K562 (cell line): Measurements from ENCODE around the gene NRXN2. TPM values are rescaled to one million over a fixed set of nuclear protein-coding genes. Genes with fewer than 3 reads are reported as not detected.

Source experiments
- GABPB2 ChIP-seq: fragments of 250-450 bp; sonication (Bioruptor Pico); conservative IDR thresholded peaks from 2 replicates; pipeline ENCODE4 v1.5.1; 2021; ENCODE audit warnings: mild to moderate bottlenecking
- GTF2F1 ChIP-seq: IDR thresholded peaks from 2 replicates; pipeline ENCODE4 v1.6.1; 2011; ENCODE audit warnings: low read depth, low read length, improper control_type of control experiment
- KAT2B ChIP-seq: IDR thresholded peaks from one replicate; pipeline ENCODE4 v1.6.1; 2012; ENCODE audit warnings: low read depth, mild to moderate bottlenecking, control low read depth, inconsistent platforms, low read length, moderate library complexity
- KDM4B ChIP-seq, 2 experiments: fragments of 450-650 bp in 1 of 2; sonication (generic) in 1 of 2; IDR thresholded peaks; 2 replicates each; pipeline ENCODE4 v1.6.1; 2016 to 2017; ENCODE audit warnings: borderline replicate concordance in 2 of 2, antibody characterized with exemption in 1 of 2, low read depth in 1 of 2, mild to moderate bottlenecking in 1 of 2
- NCOA1 ChIP-seq: fragments of 450-650 bp; IDR thresholded peaks from 2 replicates; pipeline ENCODE4 v1.6.1; 2016; ENCODE audit warnings: low read depth
- PHB ChIP-seq: fragments of 250-450 bp; sonication (Bioruptor Pico); IDR thresholded peaks from 2 replicates; pipeline ENCODE4 v1.5.0; 2021
- SPI1 ChIP-seq: IDR thresholded peaks from 2 replicates; pipeline ENCODE4 v1.6.1; 2011; ENCODE audit warnings: low read depth, low read length, control low read depth, borderline replicate concordance
- SUPT5H ChIP-seq: fragments of 450-650 bp; IDR thresholded peaks from 2 replicates; pipeline ENCODE4 v1.6.1; 2016
- ZNF24 ChIP-seq: fragments of 450-650 bp; IDR thresholded peaks from 2 replicates; pipeline ENCODE4 v1.6.1; 2016
- polyA plus RNA-seq, 8 experiments: library from polyadenylated mRNA; depleted of rRNA in 4 of 8; stranded (reverse) in 5 of 8; unstranded in 3 of 8; fragments of >200 nt; fragmentation: Nextera tagmentation in 2 of 8; fragmentation: Illumina TruSeq in 1 of 8; extraction: Ambion mirVana in 2 of 8; extraction: Trizol in 1 of 8; gene quantifications; 2 replicates each; pipeline versions ENCODE4 v1.2.1 to v1.2.3, GENCODE V29; 2011 to 2014; ENCODE audit warnings: inconsistent platforms in 1 of 8, missing spikeins in 1 of 8
- total RNA-seq, 7 experiments: library from RNA; depleted of rRNA in 6 of 7; stranded (reverse); fragments of >200 nt in 6 of 7; fragmentation: Illumina TruSeq in 2 of 7; extraction: Trizol in 2 of 7; gene quantifications; 2 replicates each; pipeline versions ENCODE4 v1.2.1 to v1.2.3, GENCODE V29; 2011 to 2021; ENCODE audit warnings: low replicate concordance in 1 of 7
- TF ChIP-seq, protein P1 (sequence below): fragments of 200-600 bp; sonication (generic); IDR thresholded peaks from one replicate; pipeline ENCODE4 v1.6.1; 2012; ENCODE audit warnings: mild to moderate bottlenecking, low read depth, low read length, inconsistent platforms
- TF ChIP-seq, protein P2 (sequence below): fragments of 450-650 bp; IDR thresholded peaks from 2 replicates; pipeline ENCODE4 v1.6.1; 2014; ENCODE audit warnings: low read depth, mild to moderate bottlenecking, moderate library complexity, borderline replicate concordance
- TF ChIP-seq, protein P3 (sequence below): fragments of 250-450 bp; sonication (Bioruptor Pico); IDR thresholded peaks from 2 replicates; pipeline ENCODE4 v1.4.0; 2020

The NRXN2 gene
- total and polyA plus RNA-seq, 9 of the 15 experiments (the other 6 are each of a cell fraction or from before 2014, with no cell fraction given): 0.07 to 0.47 (median 0.15) TPM; not detected in 4

DNA sequence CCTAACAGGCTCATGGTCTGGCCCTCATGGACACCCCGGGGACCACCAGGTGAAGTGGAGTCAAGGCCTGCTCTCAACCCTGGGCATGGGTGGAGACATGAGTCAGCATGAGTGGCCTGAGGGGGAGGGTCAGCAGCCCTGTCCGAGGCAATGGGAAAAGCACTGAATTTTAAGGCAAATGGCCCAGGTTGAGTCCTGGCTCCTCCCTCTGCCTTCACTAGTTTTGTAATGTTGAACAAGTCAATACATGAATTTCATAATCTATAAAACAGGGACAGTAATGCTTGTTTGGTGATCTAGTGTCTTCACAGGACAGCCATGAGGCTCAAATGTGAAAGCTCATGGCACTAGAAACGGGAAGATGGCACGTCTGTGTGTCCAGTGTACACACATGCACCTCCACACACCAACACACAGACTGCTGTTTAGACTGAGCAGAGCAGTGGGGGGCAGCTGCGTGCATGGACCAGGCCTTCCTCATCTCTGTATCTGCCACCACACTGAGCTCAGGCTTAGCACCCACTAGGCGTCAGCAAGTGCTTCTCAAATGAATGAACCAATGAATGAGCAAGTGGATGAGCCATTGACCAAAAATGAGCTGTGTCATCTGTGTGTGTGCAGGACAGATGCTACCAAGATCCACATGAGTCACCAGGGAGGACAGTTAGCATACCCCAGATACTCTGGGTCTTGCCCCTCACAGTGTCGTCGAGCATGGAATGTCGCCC is 63.4 kb downstream of the NRXN2 start (continued):
- TF ChIP-seq, protein P1, sequence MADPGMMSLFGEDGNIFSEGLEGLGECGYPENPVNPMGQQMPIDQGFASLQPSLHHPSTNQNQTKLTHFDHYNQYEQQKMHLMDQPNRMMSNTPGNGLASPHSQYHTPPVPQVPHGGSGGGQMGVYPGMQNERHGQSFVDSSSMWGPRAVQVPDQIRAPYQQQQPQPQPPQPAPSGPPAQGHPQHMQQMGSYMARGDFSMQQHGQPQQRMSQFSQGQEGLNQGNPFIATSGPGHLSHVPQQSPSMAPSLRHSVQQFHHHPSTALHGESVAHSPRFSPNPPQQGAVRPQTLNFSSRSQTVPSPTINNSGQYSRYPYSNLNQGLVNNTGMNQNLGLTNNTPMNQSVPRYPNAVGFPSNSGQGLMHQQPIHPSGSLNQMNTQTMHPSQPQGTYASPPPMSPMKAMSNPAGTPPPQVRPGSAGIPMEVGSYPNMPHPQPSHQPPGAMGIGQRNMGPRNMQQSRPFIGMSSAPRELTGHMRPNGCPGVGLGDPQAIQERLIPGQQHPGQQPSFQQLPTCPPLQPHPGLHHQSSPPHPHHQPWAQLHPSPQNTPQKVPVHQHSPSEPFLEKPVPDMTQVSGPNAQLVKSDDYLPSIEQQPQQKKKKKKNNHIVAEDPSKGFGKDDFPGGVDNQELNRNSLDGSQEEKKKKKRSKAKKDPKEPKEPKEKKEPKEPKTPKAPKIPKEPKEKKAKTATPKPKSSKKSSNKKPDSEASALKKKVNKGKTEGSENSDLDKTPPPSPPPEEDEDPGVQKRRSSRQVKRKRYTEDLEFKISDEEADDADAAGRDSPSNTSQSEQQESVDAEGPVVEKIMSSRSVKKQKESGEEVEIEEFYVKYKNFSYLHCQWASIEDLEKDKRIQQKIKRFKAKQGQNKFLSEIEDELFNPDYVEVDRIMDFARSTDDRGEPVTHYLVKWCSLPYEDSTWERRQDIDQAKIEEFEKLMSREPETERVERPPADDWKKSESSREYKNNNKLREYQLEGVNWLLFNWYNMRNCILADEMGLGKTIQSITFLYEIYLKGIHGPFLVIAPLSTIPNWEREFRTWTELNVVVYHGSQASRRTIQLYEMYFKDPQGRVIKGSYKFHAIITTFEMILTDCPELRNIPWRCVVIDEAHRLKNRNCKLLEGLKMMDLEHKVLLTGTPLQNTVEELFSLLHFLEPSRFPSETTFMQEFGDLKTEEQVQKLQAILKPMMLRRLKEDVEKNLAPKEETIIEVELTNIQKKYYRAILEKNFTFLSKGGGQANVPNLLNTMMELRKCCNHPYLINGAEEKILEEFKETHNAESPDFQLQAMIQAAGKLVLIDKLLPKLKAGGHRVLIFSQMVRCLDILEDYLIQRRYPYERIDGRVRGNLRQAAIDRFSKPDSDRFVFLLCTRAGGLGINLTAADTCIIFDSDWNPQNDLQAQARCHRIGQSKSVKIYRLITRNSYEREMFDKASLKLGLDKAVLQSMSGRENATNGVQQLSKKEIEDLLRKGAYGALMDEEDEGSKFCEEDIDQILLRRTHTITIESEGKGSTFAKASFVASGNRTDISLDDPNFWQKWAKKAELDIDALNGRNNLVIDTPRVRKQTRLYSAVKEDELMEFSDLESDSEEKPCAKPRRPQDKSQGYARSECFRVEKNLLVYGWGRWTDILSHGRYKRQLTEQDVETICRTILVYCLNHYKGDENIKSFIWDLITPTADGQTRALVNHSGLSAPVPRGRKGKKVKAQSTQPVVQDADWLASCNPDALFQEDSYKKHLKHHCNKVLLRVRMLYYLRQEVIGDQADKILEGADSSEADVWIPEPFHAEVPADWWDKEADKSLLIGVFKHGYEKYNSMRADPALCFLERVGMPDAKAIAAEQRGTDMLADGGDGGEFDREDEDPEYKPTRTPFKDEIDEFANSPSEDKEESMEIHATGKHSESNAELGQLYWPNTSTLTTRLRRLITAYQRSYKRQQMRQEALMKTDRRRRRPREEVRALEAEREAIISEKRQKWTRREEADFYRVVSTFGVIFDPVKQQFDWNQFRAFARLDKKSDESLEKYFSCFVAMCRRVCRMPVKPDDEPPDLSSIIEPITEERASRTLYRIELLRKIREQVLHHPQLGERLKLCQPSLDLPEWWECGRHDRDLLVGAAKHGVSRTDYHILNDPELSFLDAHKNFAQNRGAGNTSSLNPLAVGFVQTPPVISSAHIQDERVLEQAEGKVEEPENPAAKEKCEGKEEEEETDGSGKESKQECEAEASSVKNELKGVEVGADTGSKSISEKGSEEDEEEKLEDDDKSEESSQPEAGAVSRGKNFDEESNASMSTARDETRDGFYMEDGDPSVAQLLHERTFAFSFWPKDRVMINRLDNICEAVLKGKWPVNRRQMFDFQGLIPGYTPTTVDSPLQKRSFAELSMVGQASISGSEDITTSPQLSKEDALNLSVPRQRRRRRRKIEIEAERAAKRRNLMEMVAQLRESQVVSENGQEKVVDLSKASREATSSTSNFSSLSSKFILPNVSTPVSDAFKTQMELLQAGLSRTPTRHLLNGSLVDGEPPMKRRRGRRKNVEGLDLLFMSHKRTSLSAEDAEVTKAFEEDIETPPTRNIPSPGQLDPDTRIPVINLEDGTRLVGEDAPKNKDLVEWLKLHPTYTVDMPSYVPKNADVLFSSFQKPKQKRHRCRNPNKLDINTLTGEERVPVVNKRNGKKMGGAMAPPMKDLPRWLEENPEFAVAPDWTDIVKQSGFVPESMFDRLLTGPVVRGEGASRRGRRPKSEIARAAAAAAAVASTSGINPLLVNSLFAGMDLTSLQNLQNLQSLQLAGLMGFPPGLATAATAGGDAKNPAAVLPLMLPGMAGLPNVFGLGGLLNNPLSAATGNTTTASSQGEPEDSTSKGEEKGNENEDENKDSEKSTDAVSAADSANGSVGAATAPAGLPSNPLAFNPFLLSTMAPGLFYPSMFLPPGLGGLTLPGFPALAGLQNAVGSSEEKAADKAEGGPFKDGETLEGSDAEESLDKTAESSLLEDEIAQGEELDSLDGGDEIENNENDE: no peak
- TF ChIP-seq NCOA1: 0 out of 2 replicates have a peak, but pooled peaks have one; percentile 41
- TF ChIP-seq, protein P2, sequence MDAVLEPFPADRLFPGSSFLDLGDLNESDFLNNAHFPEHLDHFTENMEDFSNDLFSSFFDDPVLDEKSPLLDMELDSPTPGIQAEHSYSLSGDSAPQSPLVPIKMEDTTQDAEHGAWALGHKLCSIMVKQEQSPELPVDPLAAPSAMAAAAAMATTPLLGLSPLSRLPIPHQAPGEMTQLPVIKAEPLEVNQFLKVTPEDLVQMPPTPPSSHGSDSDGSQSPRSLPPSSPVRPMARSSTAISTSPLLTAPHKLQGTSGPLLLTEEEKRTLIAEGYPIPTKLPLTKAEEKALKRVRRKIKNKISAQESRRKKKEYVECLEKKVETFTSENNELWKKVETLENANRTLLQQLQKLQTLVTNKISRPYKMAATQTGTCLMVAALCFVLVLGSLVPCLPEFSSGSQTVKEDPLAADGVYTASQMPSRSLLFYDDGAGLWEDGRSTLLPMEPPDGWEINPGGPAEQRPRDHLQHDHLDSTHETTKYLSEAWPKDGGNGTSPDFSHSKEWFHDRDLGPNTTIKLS: no peak
- TF ChIP-seq ZNF24: peak; percentile 90
- TF ChIP-seq PHB (CRISPR knock-in tag): no peak
- TF ChIP-seq GABPB2 (CRISPR knock-in tag): no peak
- 0 out of 2 replicates have a peak, but pooled peaks have one; percentile 12 for TF ChIP-seq SPI1
- TF ChIP-seq KAT2B: no peak
- no peak for TF ChIP-seq KDM4B (IDR thresholded peaks at IDR 0.05; ENCODE audit: borderline replicate concordance in 2 of 2, low read depth in 1 of 2)
- TF ChIP-seq SUPT5H: peak; percentile 57
- no peak for TF ChIP-seq GTF2F1
- TF ChIP-seq, protein P3, sequence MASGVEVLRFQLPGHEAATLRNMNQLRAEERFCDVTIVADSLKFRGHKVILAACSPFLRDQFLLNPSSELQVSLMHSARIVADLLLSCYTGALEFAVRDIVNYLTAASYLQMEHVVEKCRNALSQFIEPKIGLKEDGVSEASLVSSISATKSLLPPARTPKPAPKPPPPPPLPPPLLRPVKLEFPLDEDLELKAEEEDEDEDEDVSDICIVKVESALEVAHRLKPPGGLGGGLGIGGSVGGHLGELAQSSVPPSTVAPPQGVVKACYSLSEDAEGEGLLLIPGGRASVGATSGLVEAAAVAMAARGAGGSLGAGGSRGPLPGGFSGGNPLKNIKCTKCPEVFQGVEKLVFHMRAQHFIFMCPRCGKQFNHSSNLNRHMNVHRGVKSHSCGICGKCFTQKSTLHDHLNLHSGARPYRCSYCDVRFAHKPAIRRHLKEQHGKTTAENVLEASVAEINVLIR: 0 out of 2 replicates have a peak, but pooled peaks have one; percentile 16
